ENCODE measurements around the gene EARS2. TPM values are rescaled to one million over a fixed set of nuclear protein-coding genes. Genes with fewer than 3 reads are reported as not detected.

The EARS2 gene
- total RNA-seq, 1 donor from 2014 or later = 29.0 TPM

GRCh38 chr16:23518435-23518891, 38.7 kb downstream of the EARS2 start:
- H3K27ac Mint-ChIP-seq = no peak overlapping the region

GRCh38 chr16:23516366-23517137, 40.6 kb downstream of the EARS2 start:
- no peak overlapping the region for H3K4me3 Mint-ChIP-seq
- no peaks in the 10 kb centered on the region for H3K9me3 Mint-ChIP-seq
- no peak overlapping the region for H3K27ac Mint-ChIP-seq
- no peak for TF ChIP-seq CTCF (IDR thresholded peaks at IDR 0.05; ENCODE audit: unreplicated experiment)
- H3K4me1 Mint-ChIP-seq = no peaks in the 10 kb centered on the region
- no peaks in the 10 kb centered on the region for H3K27me3 Mint-ChIP-seq (ENCODE audit: low read depth)
- DNase-seq (ENCODE audit: low spot score in 2 of 2, unreplicated experiment in 2 of 2) = no peak
- H3K36me3 Mint-ChIP-seq = peaks cover 17% of the 10 kb centered on the region

More at GRCh38 chr16:23518435-23518891, 38.7 kb downstream of the EARS2 start:
- H3K36me3 Mint-ChIP-seq = peaks cover 32% of the 10 kb centered on the region
- no peak for DNase-seq (ENCODE audit: low spot score in 2 of 2, unreplicated experiment in 2 of 2)
- TF ChIP-seq CTCF (IDR thresholded peaks at IDR 0.05; ENCODE audit: unreplicated experiment) = no peak
- no peak overlapping the region for H3K4me3 Mint-ChIP-seq
- H3K27me3 Mint-ChIP-seq (ENCODE audit: low read depth) = no peaks in the 10 kb centered on the region
- no peaks in the 10 kb centered on the region for H3K4me1 Mint-ChIP-seq
- no peaks in the 10 kb centered on the region for H3K9me3 Mint-ChIP-seq

GRCh38 chr16:23515881-23516280, 41.3 kb downstream of the EARS2 start:
- Mint-ChIP-seq H3K9me3 (no peaks in the 10 kb centered on the region), H3K4me3 (no peak overlapping the region), H3K27me3 (ENCODE audit: low read depth) (no peaks in the 10 kb centered on the region), H3K27ac (no peak overlapping the region), H3K36me3 (peaks cover 16% of the 10 kb centered on the region), H3K4me1 (no peaks in the 10 kb centered on the region)
- DNase-seq (ENCODE audit: low spot score in 2 of 2, unreplicated experiment in 2 of 2) = no peak
- no peak for TF ChIP-seq CTCF (IDR thresholded peaks at IDR 0.05; ENCODE audit: unreplicated experiment)

GRCh38 chr16:23514381-23515152, 42.6 kb downstream of the EARS2 start:
- Mint-ChIP-seq H3K9me3 (no peaks in the 10 kb centered on the region), H3K27me3 (ENCODE audit: low read depth) (no peaks in the 10 kb centered on the region), H3K4me1 (no peaks in the 10 kb centered on the region), H3K4me3 (no peak overlapping the region), H3K27ac (no peak overlapping the region), H3K36me3 (peaks cover 14% of the 10 kb centered on the region)
- TF ChIP-seq CTCF (IDR thresholded peaks at IDR 0.05; ENCODE audit: unreplicated experiment) = no peak
- no peak for DNase-seq (ENCODE audit: low spot score in 2 of 2, unreplicated experiment in 2 of 2)

- H3K9me3 Mint-ChIP-seq = no peaks in the 10 kb centered on the region
- H3K4me3 Mint-ChIP-seq = no peak overlapping the region
Observed at GRCh38 chr16:23512168-23512695, 44.9 kb downstream of the EARS2 start.

More at GRCh38 chr16:23512168-23512695, 44.9 kb downstream of the EARS2 start:
- Mint-ChIP-seq H3K4me1 (peaks cover 13% of the 10 kb centered on the region), H3K27ac (no peak overlapping the region), H3K27me3 (ENCODE audit: low read depth) (no peaks in the 10 kb centered on the region), H3K36me3 (peaks cover 13% of the 10 kb centered on the region)
- DNase-seq (ENCODE audit: low spot score in 2 of 2, unreplicated experiment in 2 of 2) = no peak
- TF ChIP-seq CTCF (IDR thresholded peaks at IDR 0.05; ENCODE audit: unreplicated experiment) = no peak
